GM19438 (cell line): ENCODE measurements around the gene DRC3.

Experiments used
- ATAC-seq: cut with Tn5 transposase; IDR thresholded peaks from one replicate; pipeline ENCODE4 v1.9.1; 2021; ENCODE audit warnings: low read depth; ENCODE audit not compliant: unreplicated experiment

DRC3 gene

GRCh38 chr17:17963694-17964436, 8.8 kb upstream of the DRC3 start:
- no peak for ATAC-seq

DNA sequence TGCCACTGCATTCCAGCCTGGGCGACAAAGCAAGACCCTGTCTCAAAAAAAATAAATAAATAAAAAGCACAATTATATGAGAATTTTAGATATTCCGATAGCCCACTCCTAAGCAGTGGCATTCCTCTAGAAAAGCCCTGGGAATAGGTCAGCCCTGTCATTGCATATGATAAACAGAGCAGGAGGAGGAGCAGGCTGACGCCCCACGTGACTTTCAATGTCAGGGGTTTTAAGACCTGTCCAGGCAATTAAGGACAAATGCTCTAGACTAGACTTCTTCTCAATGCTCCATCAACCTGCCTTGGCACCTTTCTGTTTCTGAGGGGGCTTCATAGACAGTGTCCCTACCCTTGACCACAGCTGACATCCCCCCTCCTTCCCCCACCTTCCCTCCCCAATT, 8.0 kb upstream of the DRC3 start:
- no peak for ATAC-seq

DNA sequence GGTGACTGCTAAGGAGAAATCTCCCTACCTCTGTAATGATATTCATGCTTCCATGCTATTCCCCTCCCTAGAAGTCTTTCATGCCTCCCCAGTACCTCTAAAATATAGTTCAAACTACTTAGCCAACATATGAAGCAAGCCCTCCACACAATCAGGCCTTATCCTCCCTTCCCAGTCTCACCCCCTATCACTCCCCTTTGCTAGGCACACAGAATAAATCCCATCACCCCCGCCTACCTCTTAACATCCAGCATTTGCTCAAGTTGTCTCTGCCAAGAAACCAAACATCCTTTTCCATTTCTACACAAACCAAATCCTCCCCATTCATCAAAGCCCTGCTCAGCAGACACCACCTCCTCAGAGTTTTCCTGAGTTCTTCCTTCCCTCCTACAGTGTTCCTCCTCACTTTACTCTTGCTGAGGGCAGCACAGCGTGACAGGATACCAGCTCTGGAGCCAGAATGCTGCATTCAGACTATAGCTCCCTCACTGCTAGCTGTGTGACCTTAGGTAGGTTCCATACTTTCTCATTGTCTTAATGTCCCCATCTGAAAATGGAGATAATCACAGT, 7.4 kb upstream of the DRC3 start:
- no peak for ATAC-seq

DNA sequence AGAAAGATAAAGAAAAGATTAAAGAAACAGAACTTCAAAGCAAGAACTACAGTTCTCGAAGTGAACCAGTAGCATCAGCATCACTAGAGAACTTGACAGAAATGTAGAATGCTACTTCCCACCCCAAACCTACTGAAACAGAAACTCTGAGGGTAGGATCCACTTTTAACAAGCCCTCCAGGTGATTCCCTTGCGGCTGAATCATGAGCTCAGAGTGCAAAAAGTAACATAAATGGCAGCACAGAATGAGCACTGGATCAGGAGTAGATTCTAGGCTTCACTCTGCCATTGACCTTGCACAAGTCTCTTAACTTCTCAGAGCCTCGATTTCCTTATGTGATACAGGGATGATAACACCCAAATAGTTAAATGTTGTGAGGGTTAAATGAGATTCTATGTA, 6.3 kb upstream of the DRC3 start:
- ATAC-seq: peak; percentile 53

- no peak for ATAC-seq
These were observed 1.8 kb upstream of the DRC3 start for GRCh38 chr17:17970699-17971430.

DNA sequence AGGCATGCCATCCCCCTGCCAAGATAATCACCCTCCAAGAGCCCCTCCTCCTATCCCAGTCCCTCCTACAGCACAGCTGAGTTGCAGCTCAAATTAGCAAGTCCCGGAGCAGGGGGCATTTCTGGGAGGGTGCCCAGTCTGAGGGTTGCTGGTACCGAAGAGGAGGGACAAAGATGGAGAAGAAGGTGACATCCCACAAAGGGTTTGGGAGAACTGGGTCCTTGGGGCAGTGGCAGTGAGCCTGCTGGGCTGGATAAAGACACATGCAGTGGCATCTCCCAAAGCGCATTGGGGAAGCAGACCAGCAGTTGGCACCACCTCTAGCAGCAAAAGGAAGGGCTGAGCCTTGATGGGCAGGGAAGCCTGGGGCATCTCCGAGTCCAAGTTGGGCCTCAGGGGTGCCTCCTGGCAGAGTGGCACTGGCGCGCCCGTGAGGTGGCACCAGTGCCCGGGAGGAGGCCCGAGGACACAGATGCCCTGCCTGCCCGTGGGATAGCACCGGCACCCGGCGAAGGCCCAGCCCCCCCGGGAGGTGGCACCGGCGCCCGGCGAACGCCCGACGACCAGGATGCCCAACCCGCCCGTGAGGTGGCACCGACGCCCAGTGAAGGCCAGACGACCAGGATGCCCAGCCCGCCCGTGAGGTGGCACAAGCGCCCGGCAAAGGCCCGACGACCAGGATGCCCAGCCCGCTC, 1.1 kb upstream of the DRC3 start:
- no peak for ATAC-seq

- no peak for ATAC-seq
These were observed 241 bp downstream of the DRC3 start for GRCh38 chr17:17972952-17973254.

GRCh38 chr17:17975436-17975835, 2.8 kb downstream of the DRC3 start:
- no peak for ATAC-seq

GRCh38 chr17:17976931-17977570, 4.4 kb downstream of the DRC3 start:
- no peak for ATAC-seq

GRCh38 chr17:17978481-17979424, 6.1 kb downstream of the DRC3 start:
- no peak for ATAC-seq

DNA sequence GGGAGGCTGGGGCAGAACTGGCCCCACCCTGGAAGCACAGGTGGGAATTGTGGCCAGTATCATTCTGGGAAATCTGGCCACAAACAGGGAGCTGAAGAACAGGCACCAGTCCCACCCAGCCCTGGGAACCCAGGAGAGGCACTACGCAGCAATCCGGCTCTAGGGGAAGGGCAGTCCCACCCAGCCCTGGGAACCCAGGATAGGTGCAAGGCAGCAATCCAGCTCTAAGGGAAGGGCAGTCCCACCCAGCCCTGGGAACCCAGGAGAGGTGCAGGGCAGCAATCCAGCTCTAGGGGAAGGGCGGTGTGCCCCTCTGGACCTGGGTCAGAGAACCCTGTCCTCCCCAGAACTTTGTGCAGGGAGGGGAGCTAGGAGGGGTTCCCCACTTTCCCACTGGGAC, 7.1 kb downstream of the DRC3 start:
- no peak for ATAC-seq

GRCh38 chr17:17981330-17981729, 8.7 kb downstream of the DRC3 start:
- no peak for ATAC-seq

DNA sequence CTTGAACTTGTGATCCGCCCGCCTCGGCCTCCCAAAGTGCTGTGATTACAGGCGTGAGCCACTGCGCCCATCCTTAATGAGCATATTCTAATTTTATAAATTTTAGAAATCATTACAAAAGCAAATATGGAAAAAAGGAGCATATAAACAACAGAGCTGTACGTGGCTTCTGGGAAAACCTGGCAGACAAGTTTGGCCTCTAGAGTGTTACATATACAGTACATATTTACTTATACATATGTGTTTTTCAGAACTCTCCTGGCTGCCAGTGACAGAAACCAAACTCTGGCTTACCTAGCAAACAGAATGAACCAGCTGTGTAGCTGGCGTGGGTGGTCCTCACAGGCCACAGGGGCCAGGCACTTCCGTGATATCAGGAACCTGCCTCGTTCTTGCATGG, 10.1 kb downstream of the DRC3 start:
- no peak for ATAC-seq

DNA sequence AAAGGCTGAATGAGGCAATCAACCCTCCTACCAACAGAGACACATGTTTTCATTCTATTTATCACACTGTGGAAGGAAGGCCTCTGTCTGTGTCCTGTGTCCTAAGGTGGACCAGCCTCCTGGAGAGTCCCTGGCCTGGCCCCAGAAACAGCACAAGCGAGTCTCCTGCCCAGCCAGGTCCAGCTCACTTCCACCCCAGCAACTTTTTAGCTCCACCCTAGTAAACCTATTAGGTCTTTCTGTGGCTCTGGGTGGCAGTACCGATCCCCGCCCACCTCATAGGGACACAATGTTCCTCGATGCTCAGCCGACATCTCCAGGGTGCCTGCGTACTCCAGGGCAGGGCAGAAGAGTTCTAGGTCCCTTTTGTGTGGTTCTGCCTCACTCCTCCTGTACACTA, 10.7 kb downstream of the DRC3 start:
- ATAC-seq: no peak

- ATAC-seq: no peak
These were observed 11.1 kb downstream of the DRC3 start for GRCh38 chr17:17983776-17984175.

GRCh38 chr17:17985153-17985552, 12.5 kb downstream of the DRC3 start:
- ATAC-seq: no peak

- no peak for ATAC-seq
These were observed 12.9 kb downstream of the DRC3 start for GRCh38 chr17:17985555-17985954.

GRCh38 chr17:17987187-17987896, 14.7 kb downstream of the DRC3 start:
- no peak for ATAC-seq

DNA sequence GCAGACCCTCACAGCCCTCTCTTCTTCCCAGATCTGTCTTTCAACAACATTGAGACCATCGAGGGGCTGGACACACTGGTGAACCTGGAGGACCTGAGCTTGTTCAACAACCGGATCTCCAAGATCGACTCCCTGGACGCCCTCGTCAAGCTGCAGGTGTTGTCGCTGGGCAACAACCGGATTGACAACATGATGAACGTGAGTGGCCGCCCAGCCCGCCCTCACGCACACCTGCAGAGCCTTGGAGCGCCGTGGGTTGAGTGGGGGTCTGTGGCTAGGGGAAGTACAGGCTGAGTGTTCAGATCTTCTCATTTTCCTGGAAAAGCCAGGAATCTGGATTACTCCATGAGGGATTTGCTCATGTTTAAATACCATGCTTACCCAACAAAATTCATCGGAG, 15.2 kb downstream of the DRC3 start:
- ATAC-seq: no peak
